ENCODE results near the gene NLK.
"Not testable (repeated sequence)": the region's sequence is repeated elsewhere in the genome, so short reads cannot be mapped to it uniquely, and the experiment has no call there.

NLK gene

GRCh38 chr17:28042657-28042720 lies at the start of gene NLK:
NLK (plus strand) TSS chr17:28042677; CDS start chr17:28042874, 197 bp downstream.
- DNase-seq (ENCODE audit: low read depth) = no peak

- DNase-seq (ENCODE audit: low read depth) = no peak
These were observed 49.2 kb upstream of the NLK start for GRCh38 chr17:27993161-27993695.

GRCh38 chr17:27993723-27994310 lies 48.7 kb upstream of the NLK start:
- DNase-seq (ENCODE audit: low read depth) = no peak

GRCh38 chr17:27994586-27994985 lies 47.9 kb upstream of the NLK start:
- no peak for DNase-seq (ENCODE audit: low read depth)

- no peak for DNase-seq (ENCODE audit: low read depth)
These were observed 46.9 kb upstream of the NLK start for GRCh38 chr17:27995554-27995953.

GRCh38 chr17:27996202-27997043 lies 46.1 kb upstream of the NLK start:
- no peak for DNase-seq (ENCODE audit: low read depth)

GRCh38 chr17:27997044-27997401 lies 45.5 kb upstream of the NLK start:
- DNase-seq (ENCODE audit: low read depth) = no peak

GRCh38 chr17:27997522-27997921 lies 45.0 kb upstream of the NLK start:
- DNase-seq (ENCODE audit: low read depth) = no peak

GRCh38 chr17:28001149-28001548 lies 41.3 kb upstream of the NLK start:
- DNase-seq (ENCODE audit: low read depth) = no peak

GRCh38 chr17:28004344-28004743 lies 38.1 kb upstream of the NLK start:
- DNase-seq (ENCODE audit: low read depth) = no peak

GRCh38 chr17:28007925-28008324 lies 34.6 kb upstream of the NLK start:
- not testable (repeated sequence) for DNase-seq (ENCODE audit: low read depth)

GRCh38 chr17:28008513-28008912 lies 34.0 kb upstream of the NLK start:
- DNase-seq (ENCODE audit: low read depth) = no peak

GRCh38 chr17:28010406-28010805 lies 32.1 kb upstream of the NLK start:
- no peak for DNase-seq (ENCODE audit: low read depth)

GRCh38 chr17:28018439-28019070 lies 23.9 kb upstream of the NLK start:
- DNase-seq (ENCODE audit: low read depth) = no peak

- DNase-seq (ENCODE audit: low read depth) = no peak
These were observed 22.0 kb upstream of the NLK start for GRCh38 chr17:28020515-28020914.

GRCh38 chr17:28029044-28029443 lies 13.4 kb upstream of the NLK start:
- no peak for DNase-seq (ENCODE audit: low read depth)

GRCh38 chr17:28030386-28030785 lies 12.1 kb upstream of the NLK start:
- no peak for DNase-seq (ENCODE audit: low read depth)

GRCh38 chr17:28031174-28031573 lies 11.3 kb upstream of the NLK start:
- DNase-seq (ENCODE audit: low read depth) = no peak

- DNase-seq (ENCODE audit: low read depth) = peak; percentile 69
These were observed 8.3 kb upstream of the NLK start for GRCh38 chr17:28033972-28034714.

GRCh38 chr17:28035452-28035851 lies 7.0 kb upstream of the NLK start:
- DNase-seq (ENCODE audit: low read depth) = not testable (repeated sequence)

GRCh38 chr17:28035884-28036283 lies 6.6 kb upstream of the NLK start:
- DNase-seq (ENCODE audit: low read depth) = not testable (repeated sequence)

- DNase-seq (ENCODE audit: low read depth) = no peak
These were observed 3.7 kb upstream of the NLK start for GRCh38 chr17:28038802-28039201.

- no peak for DNase-seq (ENCODE audit: low read depth)
These were observed 3.2 kb upstream of the NLK start for GRCh38 chr17:28039251-28039650.

All from GM04503 (cell line).